Stimulated activated CD8-positive, alpha-beta memory T cell treated with anti-CD3 and anti-CD28 coated beads, Interleukin-7, amount 100 ng/mL, for 1 hour (primary cell): Measurements from ENCODE around the gene PMF1.
"Not testable (repeated sequence)": the region's sequence is repeated elsewhere in the genome, so short reads cannot be mapped to it uniquely, and the experiment has no call there.

Source experiments
- DNase-seq, 2 donors: peaks; one replicate each; pipeline ENCODE4 v3.0.0-alpha.2; 2020; ENCODE audit warnings: low read depth in 2 of 2

The PMF1 gene

DNA sequence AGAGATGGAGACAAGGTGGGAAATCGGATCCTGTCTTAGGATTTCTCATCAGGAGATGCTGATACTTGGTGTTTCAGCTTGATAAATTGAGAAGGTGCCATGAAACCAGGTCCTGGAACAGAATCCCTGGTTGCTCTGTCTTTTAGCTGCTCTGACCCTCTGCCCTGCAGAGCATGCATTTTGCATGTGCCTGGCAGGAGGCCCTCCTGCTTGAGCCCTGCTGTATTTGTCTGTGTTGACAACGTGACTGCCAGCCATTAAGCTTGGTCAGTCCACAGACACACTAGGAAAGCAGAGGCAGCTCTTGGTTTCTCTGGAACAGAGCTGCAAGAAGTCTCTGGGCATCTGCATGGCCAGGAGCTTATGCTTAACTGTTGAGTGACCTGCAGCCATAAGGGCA lies 16.4 kb upstream of the PMF1 start:
- DNase-seq: no peak

DNA sequence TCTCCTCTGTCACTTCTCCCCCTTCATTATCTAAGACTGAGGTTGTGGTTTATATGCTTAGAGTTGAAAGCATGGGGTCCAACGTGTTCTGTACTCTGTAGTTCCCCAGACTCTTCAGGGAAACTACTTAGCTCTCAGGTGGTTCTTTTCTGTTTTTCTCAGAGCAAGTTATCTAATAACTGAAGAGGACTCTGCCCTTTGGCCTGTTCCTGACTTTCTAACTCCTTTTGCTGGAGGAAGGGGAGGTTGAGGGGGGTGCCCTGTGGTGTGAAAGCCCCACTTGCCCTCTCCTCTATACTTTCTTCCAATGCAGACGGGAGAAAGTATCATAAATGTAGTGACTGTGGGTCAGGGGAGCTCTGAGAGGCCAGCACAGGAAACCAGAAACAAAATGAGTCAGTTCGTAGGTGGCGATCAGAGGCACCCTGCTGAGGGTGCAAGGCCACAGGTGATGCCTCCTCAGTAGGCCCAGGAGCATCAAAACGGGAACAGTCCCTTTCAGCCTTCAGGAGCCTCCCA lies 13.9 kb upstream of the PMF1 start:
- no peak for DNase-seq

DNA sequence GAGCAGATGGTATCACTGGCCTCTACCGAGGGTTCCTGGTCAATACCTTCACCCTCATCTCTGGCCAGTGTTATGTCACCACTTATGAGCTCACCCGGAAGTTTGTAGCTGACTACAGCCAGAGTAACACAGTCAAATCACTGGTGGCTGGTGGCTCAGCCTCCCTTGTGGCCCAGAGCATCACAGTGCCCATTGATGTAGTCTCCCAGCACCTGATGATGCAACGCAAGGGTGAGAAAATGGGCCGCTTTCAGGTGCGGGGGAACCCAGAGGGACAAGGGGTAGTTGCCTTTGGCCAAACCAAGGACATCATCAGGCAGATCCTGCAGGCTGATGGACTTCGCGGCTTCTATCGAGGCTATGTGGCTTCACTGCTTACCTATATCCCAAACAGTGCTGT lies 12.8 kb upstream of the PMF1 start:
- DNase-seq: no peak

DNA sequence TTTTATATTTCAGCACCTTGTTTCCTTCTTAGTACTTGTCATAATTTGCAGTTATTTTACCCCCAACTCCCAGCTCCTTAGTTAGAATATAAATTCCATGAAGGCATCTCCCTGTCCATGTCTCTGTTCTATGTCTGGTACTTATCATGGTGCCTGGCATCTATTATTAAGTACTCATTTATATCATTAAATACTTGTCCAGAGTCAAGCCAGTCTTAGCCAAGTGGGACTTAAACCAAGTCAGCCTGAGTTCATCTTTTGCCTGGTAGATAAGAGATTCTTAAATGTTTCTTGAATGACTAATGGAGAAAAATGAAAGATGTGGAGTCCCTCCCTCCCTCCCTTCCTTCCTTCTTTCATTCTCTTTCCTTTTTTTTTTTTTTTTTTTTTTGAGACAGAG lies 9.5 kb upstream of the PMF1 start:
- DNase-seq: no peak

DNA sequence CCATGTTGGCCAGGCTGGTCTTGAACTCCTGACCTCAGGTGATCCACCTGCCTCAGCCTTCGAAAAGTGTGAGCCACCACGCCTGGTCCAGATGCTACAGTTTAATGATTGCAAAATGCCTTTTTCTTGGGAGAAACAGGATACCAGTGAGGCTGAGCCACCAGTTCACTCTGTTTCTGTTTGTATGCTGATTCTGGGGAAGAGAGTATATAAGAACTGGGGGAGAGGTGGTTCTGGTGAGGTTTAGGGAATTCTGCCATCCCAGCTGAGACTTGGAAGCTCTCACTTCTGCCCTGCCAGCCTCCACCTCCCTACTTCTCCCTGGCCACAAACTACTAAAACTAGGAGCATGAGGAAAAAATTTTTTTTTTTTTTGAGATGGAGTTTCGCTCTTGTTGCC lies 8.1 kb upstream of the PMF1 start:
- DNase-seq: no peak

DNA sequence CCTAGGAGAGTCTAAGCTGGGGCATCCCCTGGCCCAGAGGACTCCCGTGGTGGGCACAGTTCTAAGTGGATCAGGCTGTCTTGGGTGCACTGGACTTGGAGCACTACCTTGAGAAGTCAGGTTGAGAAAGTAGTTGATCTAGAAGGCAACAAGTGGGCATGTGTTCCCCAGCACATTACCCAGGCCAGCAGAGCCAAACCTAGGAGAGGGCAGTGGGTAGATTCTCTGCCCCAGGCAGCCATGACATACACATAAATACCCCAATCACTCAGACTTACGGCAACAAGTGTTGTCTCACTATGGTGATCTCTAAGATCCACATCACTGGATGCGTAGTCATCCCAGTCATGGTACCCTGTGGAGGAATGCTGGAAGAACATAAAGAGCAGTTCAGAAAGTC lies 1.6 kb upstream of the PMF1 start:
- DNase-seq: no peak

DNA sequence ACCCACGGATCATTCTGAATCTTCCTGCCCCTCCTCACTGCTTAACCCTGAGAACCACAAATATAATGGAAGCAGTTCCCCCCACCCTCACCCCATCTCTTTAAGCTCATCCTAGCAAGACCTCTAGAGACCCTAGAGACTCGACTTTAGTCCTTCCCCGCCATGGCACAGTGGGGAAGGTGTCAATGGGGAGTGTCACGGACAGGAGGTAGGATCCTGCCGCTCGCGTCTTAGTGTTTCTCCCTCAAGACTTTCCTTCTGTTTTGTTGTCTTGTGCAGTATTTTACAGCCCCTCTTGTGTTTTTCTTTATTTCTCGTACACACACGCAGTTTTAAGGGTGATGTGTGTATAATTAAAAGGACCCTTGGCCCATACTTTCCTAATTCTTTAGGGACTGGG lies 677 bp upstream of the PMF1 start:
- no peak for DNase-seq

DNA sequence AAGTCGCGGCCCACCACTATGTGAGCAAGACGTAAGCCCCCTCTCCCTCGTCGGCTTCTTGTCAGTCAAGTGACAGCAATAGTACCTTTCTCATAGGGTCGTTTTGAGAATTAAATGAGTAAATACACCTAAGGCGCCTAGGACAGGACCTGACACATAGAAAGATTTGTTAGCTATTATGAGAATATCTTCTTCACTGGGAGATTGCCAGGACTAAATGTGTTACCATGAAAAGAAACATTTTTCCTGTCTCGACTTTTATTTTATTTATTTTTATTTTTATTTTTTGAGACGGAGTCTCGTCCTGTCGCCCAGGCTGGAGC lies 798 bp downstream of the PMF1 start:
- no peak for DNase-seq

DNA sequence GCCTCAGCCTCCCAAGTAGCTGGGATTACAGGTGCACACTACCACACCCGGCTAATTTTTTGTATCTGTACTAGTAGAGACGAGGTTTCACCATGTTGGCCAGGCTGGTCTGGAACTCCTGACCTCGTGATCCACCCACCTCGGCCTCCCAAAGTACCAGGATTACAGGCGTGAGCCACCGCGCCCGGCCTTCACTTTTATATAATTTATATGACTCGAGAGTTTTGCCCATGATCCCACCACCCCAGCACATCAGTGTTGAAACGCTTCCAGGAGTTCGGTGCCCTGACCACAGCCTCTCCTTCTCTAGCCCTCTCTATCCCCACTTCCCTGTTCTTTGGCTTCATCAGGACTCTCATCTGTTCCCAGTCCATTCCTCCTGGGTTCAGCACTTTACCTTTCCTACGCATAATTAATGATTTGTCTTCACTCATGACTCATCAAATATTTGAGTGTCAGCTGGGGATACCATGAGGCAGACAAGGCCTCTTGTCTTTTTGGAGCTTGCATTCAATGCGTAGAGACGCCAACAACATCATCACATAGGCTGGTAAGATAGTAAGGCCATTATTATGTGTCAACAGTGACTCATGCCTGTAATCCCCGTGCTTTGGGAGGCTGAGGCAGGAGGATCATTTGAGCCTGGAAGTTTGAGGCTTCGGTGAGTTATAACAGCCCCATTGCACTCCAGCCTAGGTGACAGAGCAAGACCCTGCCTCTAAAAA lies 1.4 kb downstream of the PMF1 start:
- no peak for DNase-seq

DNA sequence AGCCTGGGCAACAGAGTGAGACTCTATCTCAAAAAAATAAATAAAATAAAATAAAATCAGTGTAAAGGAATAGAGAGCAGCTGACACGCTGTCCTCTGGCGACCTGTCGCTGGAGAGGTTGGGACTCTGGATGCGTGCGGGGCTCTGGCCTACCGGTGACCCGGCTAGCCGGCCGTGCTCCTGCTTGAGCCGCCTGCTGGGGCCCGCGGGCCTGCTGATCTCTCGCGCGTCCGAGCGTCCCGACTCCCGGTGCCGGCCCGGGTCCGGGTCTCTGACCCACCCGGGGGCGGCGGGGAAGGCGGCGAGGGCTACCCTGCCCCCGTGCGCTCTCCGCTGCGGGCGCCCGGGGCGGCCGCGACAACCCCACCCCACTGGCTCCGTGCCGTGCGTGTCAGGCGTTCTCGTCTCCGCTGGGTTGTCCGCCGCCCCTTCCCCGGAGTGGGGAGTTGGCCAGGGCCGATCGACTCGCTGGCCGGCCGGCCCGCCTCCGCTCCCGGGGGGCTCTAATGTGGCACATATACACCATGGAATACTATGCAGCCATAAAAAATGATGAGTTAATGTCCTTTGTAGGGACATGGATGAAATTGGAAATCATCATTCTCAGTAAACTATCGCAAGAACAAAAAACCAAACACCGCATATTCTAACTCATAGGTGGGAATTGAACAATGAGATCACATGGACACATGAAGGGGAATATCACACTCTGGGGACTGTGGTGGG lies 3.7 kb downstream of the PMF1 start:
- DNase-seq: not testable (repeated sequence)

DNA sequence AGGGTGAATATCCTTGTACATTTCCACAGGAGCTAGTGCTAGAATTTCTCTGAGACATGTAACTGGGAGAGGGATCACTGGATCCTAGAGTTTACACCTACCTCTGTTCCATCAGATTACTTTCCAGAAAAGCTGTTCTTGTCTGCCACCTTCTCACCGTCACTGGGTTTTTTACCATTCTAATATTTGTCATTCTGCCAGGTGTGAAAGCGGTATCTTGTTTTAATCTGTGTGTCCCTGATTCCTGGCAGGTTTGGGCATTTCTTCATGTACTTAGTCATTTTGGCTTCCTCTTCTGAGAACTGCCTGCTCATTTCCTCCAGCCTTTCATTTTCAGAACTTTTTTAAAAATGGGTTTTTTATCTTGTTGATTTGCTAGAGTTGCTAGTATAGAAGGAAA lies 5.1 kb downstream of the PMF1 start:
- DNase-seq: no peak

DNA sequence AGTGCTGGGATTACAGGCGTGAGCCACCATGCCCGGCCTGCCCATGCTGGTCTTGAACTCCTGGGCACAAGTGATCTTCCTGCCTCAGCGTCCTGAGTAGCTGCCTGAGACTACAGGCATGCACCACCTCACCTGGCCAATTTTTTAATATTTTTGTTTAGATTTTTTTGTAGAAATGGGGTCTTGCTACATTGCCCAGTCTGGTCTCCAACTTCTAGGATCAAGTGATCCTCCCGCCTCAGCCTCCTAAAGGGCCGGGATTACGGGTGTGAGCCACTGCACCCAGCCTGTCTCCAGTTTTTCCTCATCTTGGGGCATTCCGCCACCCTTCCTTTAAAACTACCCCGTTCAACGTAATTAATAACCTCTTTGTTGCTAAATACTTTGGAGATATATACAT lies 7.4 kb downstream of the PMF1 start:
- no peak for DNase-seq

DNA sequence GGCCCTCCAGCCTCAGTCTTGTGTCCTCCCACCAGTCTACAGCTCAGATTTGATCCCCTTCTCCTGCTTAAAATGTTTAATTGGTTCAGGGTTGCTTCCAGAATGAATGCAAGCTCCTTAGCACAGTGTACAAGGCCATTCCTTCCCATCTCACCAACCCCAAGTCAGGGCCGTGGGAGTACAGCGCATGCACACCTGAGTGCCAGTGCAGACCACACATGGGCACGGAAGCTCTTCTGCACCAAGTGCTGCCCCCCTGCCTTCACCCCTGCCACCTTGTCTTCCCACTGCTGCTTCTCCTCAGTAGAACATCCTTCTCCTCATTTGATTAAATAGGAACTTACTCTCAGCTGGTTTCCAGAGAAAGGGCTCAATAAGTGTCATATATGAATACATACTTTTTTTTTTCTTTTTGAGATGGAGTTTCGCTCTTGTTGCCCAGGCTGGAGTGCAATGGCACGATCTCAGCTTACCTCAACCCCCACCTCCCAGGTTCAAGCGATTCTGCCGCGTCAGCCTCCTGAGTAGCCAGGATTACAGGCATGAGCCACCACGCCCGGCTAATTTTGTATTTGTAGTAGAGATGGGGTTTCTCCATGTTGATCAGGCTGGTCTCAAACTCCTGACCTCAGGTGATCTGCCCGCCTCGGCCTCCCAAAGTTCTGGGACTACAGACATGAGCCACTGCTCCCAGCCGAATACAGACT lies 9.3 kb downstream of the PMF1 start:
- DNase-seq: no peak

DNA sequence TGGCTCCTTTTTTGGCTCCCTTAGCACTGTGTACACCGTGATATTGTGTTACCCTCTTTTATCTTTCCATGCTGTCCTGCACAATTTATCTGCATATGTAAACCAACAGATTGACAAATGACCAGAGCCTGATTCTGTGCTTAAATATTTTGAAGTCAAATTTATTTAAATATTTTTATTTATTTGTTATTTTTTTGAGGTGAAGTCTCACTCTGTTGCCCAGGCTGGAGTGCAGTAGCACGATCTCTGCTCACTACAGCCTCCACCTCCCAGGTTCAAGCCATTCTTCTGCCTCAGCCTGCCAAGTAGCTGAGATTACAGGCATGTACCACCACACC lies 12.8 kb downstream of the PMF1 start:
- DNase-seq: no peak

DNA sequence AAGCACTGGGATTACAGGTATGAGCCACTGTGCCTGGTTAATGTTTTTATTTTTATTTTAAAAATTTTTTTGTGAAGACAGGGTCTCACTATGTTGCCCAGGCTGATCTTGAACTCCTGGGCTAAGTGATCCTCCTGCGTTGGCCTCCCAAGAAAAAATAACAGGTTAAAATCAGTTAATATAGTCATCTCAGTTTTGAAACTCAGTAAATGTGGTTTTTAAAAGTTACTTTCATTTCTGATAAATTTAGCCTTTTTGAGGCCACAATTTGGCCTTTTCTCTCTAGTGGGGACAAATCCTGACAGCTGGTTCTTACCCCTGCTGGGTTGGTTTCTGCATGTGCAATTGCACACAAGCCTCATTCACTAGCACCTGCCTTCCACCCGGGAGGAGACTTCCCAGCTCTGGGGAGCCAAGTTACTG lies 13.3 kb downstream of the PMF1 start:
- DNase-seq: no peak

DNA sequence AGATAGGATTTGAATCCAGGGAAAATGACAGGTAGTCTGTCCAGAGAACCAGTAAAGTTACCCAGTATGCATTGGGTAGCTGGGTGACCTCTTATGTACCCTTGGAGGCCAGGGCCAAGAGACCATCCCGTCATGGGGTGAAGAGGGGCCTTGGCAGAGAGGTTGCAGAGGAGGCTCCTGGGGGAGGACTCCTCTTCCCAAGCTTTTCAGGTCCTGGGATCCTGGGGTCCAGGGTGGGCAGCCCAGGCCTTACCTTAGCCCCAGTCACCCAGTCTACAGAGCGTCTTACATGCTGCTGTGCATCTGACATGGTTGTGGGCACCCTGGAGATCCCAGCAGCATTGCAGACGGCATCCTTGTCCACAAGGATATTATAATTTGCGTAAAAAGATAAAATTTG lies 14.0 kb downstream of the PMF1 start:
- DNase-seq: no peak

DNA sequence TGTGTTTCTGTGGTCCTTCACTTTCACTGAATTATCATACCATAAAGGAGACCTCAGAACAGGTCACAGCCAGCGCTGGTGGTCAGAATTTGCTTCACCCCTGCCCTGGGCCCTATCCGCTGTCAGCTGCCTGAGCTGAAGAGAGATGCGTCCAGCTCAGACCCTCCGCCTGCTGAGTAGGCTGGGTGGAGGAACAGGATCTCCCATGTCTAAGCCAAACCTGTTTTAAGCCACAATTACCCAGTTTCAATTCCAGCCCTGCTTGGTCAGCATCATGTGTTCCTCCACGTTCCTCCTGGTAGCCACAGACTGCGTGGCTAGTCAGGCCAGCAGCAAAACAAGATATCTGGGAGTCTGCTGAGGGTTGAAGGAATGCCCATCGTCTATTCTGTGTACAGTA lies 15.7 kb downstream of the PMF1 start:
- DNase-seq: no peak

DNA sequence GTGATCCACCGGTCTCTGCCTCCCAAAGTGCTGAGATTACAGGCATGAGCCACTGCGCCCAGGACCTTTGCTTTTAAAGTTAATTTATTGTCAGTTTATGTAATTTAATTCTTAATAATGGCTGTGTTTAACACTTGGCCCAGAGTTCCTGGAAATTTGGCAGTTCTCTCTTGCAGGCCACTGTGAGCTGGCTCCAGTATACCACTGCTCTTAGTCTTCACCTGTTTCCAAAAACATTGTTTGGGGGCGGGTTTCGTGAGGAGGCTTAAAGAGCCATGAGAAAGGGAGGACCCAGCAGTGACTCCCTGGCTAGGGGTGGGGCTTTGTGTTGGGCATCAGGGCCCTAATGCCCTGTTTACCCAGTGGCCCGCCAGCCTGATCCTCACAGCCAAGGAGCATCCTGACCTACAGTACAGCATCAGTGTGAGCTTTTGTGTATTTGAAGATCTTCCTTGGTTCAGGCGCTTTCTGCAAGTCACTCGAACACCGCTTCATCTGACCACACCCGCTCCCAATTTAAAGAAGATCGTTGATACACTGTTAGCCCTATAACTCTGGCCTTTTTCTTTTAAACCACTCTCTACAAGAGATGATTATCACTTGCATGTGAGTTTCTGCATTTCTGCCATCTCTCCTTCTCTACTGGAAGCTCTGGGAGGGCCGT lies 17.1 kb downstream of the PMF1 start:
- no peak for DNase-seq

DNA sequence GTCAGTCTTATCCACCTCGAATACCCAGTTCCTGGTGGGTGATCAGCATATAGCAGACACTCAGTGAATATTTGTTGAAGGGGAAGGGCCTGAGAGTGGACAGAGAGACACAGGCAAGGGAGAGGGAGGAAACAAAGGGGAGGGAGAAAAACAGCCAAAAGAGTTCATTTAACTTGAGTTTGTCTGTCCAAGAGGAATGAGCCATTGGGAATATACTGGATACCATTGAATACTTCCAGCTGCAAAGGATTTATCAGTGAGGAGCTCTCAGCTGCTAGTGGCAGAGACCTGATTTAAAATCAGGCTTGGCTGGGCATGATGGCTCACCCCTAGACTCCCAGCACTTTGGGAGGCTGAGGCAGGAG lies 17.6 kb downstream of the PMF1 start:
- no peak for DNase-seq

DNA sequence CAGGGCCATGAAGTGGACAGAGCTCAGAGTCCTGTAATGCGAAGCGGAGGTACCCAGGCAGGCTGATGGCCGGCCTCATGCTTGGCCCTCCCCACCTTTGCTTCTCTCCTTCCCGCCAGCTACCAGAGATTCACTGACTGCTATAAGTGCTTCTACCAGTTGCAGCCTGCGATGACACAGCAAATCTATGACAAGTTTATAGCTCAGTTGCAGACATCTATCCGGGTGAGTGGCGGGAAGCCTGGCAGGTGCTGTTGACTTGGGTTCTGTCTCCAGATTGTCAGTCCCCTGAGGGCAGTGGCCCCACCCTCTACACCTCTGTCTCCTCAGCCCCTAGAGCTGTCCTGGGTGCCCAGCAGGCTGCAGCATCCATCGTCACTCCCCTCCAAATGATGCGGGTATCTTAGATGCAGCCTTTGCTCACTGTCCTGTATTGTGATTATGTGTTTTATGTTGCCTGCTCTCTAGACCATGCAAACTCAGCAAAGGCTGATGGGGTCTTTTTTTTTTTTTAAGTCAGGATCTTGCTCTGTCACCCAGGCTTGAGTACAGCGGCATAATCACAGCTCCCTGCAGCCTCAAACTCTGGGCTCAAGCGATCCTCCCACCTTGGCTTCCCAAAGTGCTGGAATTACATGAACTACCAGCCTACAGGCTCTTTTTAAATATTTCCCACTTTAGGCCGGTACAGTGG lies 19.5 kb downstream of the PMF1 start:
- DNase-seq: no peak

DNA sequence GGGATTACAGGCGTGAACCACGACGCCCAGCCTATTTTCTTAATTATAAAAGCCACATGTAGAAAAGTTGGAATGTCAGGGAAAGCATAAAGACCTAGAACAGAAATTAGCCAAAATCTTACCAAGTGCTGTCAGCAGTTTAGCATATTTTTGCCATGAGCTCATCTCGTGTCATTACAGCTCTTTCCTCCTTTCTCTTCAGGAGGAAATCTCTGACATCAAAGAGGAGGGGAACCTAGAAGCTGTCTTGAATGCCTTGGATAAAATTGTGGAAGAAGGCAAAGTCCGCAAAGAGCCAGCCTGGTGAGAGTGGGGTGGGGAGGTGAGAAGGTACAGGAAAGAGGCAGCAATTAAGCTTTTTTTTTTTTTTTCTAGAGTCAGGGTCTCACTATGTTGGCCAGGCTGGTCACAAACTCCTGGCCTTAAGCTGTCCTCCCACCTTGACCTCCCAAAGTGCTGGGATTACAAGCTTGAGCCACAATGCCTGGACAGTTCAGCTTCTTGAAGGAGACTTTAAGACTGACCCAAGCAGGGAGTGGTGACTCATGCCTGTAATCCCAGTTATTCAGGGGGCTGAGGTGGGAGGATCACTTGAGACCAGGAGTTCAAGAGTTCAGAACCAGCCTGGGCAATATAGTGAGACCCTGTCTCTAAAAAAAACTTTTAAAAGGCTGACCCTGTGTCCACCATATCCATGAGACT lies 20.8 kb downstream of the PMF1 start:
- DNase-seq: no peak
